Measurements from ENCODE around the gene SRCIN1. TPM values are rescaled to one million over a fixed set of nuclear protein-coding genes. Genes with fewer than 3 reads are reported as not detected.
A peak's percentile ranks its signal among the peaks of the same experiment; 100 is the strongest.

Gene SRCIN1
- total RNA-seq, 1 donor from 2014 or later: 24.5 TPM

- DNase-seq: peak; percentile 58
Observed at GRCh38 chr17:38482039-38482699, 123.6 kb downstream of the SRCIN1 start.

Other genes with a start within 250 kb of the SRCIN1 start
- 42.9 TPM for gene ARHGAP23, start 177.5 kb downstream of the SRCIN1 start, total RNA-seq
- gene EPOP, start 69.0 kb upstream of the SRCIN1 start, total RNA-seq: 1.6 TPM
- 18.4 TPM for gene MLLT6, start 99.3 kb upstream of the SRCIN1 start, total RNA-seq
- 2.3 TPM for gene CISD3, start 124.4 kb upstream of the SRCIN1 start, total RNA-seq
- gene PCGF2, start 142.4 kb upstream of the SRCIN1 start, total RNA-seq: 4.8 TPM
- 138 TPM for gene PSMB3, start 146.8 kb upstream of the SRCIN1 start, total RNA-seq
- gene PIP4K2B, start 193.6 kb upstream of the SRCIN1 start, total RNA-seq: 166 TPM
- gene CWC25, start 219.4 kb upstream of the SRCIN1 start, total RNA-seq: 7.8 TPM
- gene RPL23, start 247.8 kb upstream of the SRCIN1 start, total RNA-seq: 1,678 TPM